H9 (cell line): ENCODE results near the gene PHYH. TPM values are rescaled to one million over a fixed set of nuclear protein-coding genes. Genes with fewer than 3 reads are reported as not detected.

Source experiments
- DNase-seq: peaks from one replicate; pipeline ENCODE4 v3.0.0-alpha.2; 2017
- H2AFZ ChIP-seq: one replicate; pipeline ENCODE4 v1.6.1; 2013; ENCODE audit warnings: mild to moderate bottlenecking, low read length, control low read depth, moderate library complexity
- H2AK5ac ChIP-seq: 2 replicates; pipeline ENCODE4 v1.6.1; 2013; ENCODE audit warnings: low read length, control low read depth, mixed read lengths; ENCODE audit not compliant: insufficient read length
- H2BK120ac ChIP-seq: one replicate; pipeline ENCODE4 v1.6.1; 2013; ENCODE audit warnings: low read depth, mild to moderate bottlenecking, low read length, control low read depth, inconsistent platforms; ENCODE audit not compliant: poor library complexity, severe bottlenecking
- H2BK12ac ChIP-seq: 2 replicates; pipeline ENCODE4 v1.6.1; 2013; ENCODE audit warnings: low read length, control low read depth, mixed read lengths, low read depth; ENCODE audit not compliant: insufficient read length
- H2BK15ac ChIP-seq: 2 replicates; pipeline ENCODE4 v1.6.1; 2013; ENCODE audit warnings: low read depth, low read length, control low read depth
- H2BK20ac ChIP-seq: one replicate; pipeline ENCODE4 v1.6.1; 2013; ENCODE audit warnings: low read depth, mild to moderate bottlenecking, low read length, control low read depth, inconsistent platforms; ENCODE audit not compliant: poor library complexity, severe bottlenecking
- H2BK5ac ChIP-seq: 2 replicates; pipeline ENCODE4 v1.6.1; 2013; ENCODE audit warnings: low read length, control low read depth, mixed read lengths; ENCODE audit not compliant: insufficient read length
- H3K14ac ChIP-seq: 2 replicates; pipeline ENCODE4 v1.6.1; 2013; ENCODE audit warnings: low read length, control low read depth; ENCODE audit not compliant: insufficient read depth
- H3K18ac ChIP-seq: 2 replicates; pipeline ENCODE4 v1.6.1; 2013; ENCODE audit warnings: low read depth, mild to moderate bottlenecking, mixed read lengths, low read length, control low read depth; ENCODE audit not compliant: insufficient read length
- H3K23ac ChIP-seq: 2 replicates; pipeline ENCODE4 v1.6.1; 2013; ENCODE audit warnings: low read length, control low read depth, mixed read lengths, low read depth; ENCODE audit not compliant: insufficient read length
- H3K23me2 ChIP-seq: 2 replicates; pipeline ENCODE4 v1.6.1; 2013; ENCODE audit warnings: low read depth, mild to moderate bottlenecking, mixed read lengths, low read length, control low read depth; ENCODE audit not compliant: insufficient read length, poor library complexity, severe bottlenecking
- H3K27ac ChIP-seq: 2 replicates; pipeline ENCODE4 v1.5.1; 2013; ENCODE audit warnings: low read length, control low read depth, mixed read lengths, low read depth; ENCODE audit not compliant: insufficient read length
- H3K27me3 ChIP-seq: 2 replicates; pipeline ENCODE4 v1.6.1; 2013; ENCODE audit warnings: low read length, control low read depth, inconsistent platforms; ENCODE audit not compliant: insufficient read depth
- H3K4ac ChIP-seq: 2 replicates; pipeline ENCODE4 v1.6.1; 2013; ENCODE audit warnings: low read depth, mild to moderate bottlenecking, control low read depth, inconsistent platforms, low read length, moderate library complexity
- H3K4me1 ChIP-seq: 2 replicates; pipeline ENCODE4 v1.6.1; 2013; ENCODE audit warnings: low read length, control low read depth, inconsistent platforms; ENCODE audit not compliant: insufficient read depth
- H3K4me2 ChIP-seq: 2 replicates; pipeline ENCODE4 v1.6.1; 2013; ENCODE audit warnings: low read length, control low read depth, mixed read lengths; ENCODE audit not compliant: insufficient read length, insufficient read depth
- H3K56ac ChIP-seq: 2 replicates; pipeline ENCODE4 v1.6.1; 2013; ENCODE audit warnings: low read depth, mild to moderate bottlenecking, mixed read lengths, low read length, control low read depth; ENCODE audit not compliant: insufficient read length
- H3K79me1 ChIP-seq: 2 replicates; pipeline ENCODE4 v1.6.1; 2013; ENCODE audit warnings: low read depth, mild to moderate bottlenecking, moderate library complexity, low read length, control low read depth, inconsistent platforms; ENCODE audit not compliant: insufficient read depth, poor library complexity, severe bottlenecking
- H3K79me2 ChIP-seq: 2 replicates; pipeline ENCODE4 v1.6.1; 2013; ENCODE audit warnings: low read length, control low read depth, inconsistent platforms; ENCODE audit not compliant: insufficient read depth
- H3K9ac ChIP-seq: 2 replicates; pipeline ENCODE4 v1.6.1; 2013; ENCODE audit warnings: low read length, control low read depth, mixed read lengths; ENCODE audit not compliant: insufficient read length; ENCODE audit errors: extremely low read depth
- H3K9me3 ChIP-seq: one replicate; pipeline ENCODE4 v1.6.1; 2013; ENCODE audit warnings: low read depth, low read length, inconsistent platforms; ENCODE audit not compliant: control insufficient read depth
- H3T11ph ChIP-seq: one replicate; pipeline ENCODE4 v1.6.1; 2013; ENCODE audit warnings: mild to moderate bottlenecking, low read length, control low read depth, inconsistent platforms
- H4K20me1 ChIP-seq: one replicate; pipeline ENCODE4 v1.6.1; 2013; ENCODE audit not compliant: control insufficient read depth, insufficient read length, insufficient read depth
- H4K5ac ChIP-seq: 2 replicates; pipeline ENCODE4 v1.6.1; 2013; ENCODE audit warnings: low read depth, mild to moderate bottlenecking, mixed read lengths, low read length, control low read depth; ENCODE audit not compliant: insufficient read length
- H4K8ac ChIP-seq: replicated peaks from 2 replicates; pipeline ENCODE4 v1.6.1; 2013; ENCODE audit warnings: low read length, control low read depth, mixed read lengths, low read depth; ENCODE audit not compliant: insufficient read length
- H4K91ac ChIP-seq: 2 replicates; pipeline ENCODE4 v1.6.1; 2013; ENCODE audit warnings: low read depth, mild to moderate bottlenecking, moderate library complexity, mixed read lengths, low read length, control low read depth; ENCODE audit not compliant: insufficient read length
- H3K27ac Mint-ChIP-seq, 3 experiments: 2 replicates in 2 of 3; 3 replicates in 1 of 3; pipeline ENCODE4 v1.8.0; 2020 to 2021; ENCODE audit warnings: mixed read lengths in 3 of 3, mild to moderate bottlenecking in 1 of 3, moderate library complexity in 1 of 3
- H3K27me3 Mint-ChIP-seq: 2 replicates; pipeline ENCODE4 v1.8.0; 2021; ENCODE audit warnings: low read depth, mild to moderate bottlenecking, moderate library complexity, mixed read lengths
- H3K36me3 Mint-ChIP-seq, 3 experiments: 2 replicates in 2 of 3; 3 replicates in 1 of 3; pipeline ENCODE4 v1.8.0; 2020 to 2021; ENCODE audit warnings: low read depth in 3 of 3, mixed read lengths in 3 of 3; ENCODE audit not compliant: insufficient read depth in 1 of 3
- H3K4me1 Mint-ChIP-seq, 2 experiments: 2 replicates each; pipeline ENCODE4 v1.8.0; 2020; ENCODE audit warnings: mixed read lengths in 2 of 2
- H3K4me3 Mint-ChIP-seq, 2 experiments: 2 replicates in 1 of 2; 3 replicates in 1 of 2; pipeline ENCODE4 v1.8.0; 2020 to 2021; ENCODE audit warnings: mild to moderate bottlenecking in 2 of 2, mixed read lengths in 2 of 2, moderate library complexity in 1 of 2
- H3K9me3 Mint-ChIP-seq, 2 experiments: 2 replicates in 1 of 2; 3 replicates in 1 of 2; pipeline ENCODE4 v1.8.0; 2020; ENCODE audit warnings: mild to moderate bottlenecking in 2 of 2, mixed read lengths in 2 of 2, moderate library complexity in 1 of 2
- CTCF ChIP-seq: fragments of 200-600 bp; sonication (generic); conservative IDR thresholded peaks from 3 replicates; pipeline ENCODE4 v1.8.0; 2021; ENCODE audit warnings: antibody characterized with exemption, mild to moderate bottlenecking
- WGBS: extraction: QIAGEN DNeasy Blood & Tissue Kit; methylation state at CpG from one replicate; pipeline ENCODE4 v1.1.7; 2013; ENCODE audit warnings: missing lambda C conversion rate, low lambda C conversion rate, mixed read lengths; ENCODE audit not compliant: insufficient read length; ENCODE audit errors: extremely low coverage; 5-methylcytosine and 5-hydroxymethylcytosine counted together
- total RNA-seq: library from RNA; stranded (reverse); gene quantifications from 2 replicates; pipeline ENCODE4 v1.2.1, GENCODE V29; 2021

PHYH gene
- total RNA-seq, 1 experiment from 2014 or later = 21.5 TPM

DNA sequence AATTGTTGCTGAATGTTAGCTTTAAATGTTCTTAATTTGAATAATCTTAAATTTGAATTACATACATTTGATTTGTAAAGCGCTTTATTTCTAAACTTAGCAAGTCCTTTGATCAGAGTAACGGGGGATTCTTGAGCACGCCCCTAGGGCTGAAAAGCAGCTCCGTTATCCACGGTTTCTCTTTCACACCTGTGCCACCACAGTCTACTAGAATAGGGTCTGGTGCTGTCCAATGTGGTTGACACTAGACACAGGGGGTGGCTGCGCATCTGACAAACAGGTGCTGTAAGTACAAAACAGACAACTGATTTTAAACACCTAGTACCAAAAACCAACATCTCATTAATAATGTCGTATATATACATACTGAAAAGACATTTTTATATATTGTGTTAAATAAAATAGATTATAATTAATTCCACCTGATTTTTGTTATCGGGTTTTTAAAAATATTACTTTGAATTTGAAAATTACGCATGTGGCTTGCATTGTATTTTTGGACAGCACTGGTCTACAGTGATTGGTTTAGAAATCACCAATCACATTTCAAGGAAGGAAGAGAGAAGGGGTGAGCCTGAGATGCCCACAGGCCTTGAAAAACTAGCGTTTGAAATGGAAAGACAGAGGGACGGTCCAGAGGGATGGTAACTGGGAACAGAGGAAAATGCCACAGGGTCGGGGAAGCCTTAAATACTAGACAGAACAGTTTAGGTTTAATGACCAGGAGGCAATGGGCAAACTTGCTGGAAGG lies 40.9 kb upstream of the PHYH start:
- Mint-ChIP-seq H3K36me3 (peaks cover 64 to 90% (median 68%) of the 10 kb centered on the region in 3 experiments), H3K27ac (peak overlapping the region in 2 of 3 experiments; percentile 5 to 20; a peak in 1 of 7 replicates), H3K4me1 (peaks cover 50 to 62% of the 10 kb centered on the region in 2 experiments), H3K27me3 (no peaks in the 10 kb centered on the region), H3K9me3 (no peaks in the 10 kb centered on the region), H3K4me3 (peak overlapping the region in 1 of 2 experiments; percentile 27; a peak in 1 of 5 replicates)
- H3K27ac ChIP-seq = no peak overlapping the region
- no peak overlapping the region for H3K9ac ChIP-seq
- H3K18ac ChIP-seq = no peak overlapping the region
- H3T11ph ChIP-seq = no peak overlapping the region
- H3K79me2 ChIP-seq = peaks cover 81% of the 10 kb centered on the region
- H4K5ac ChIP-seq = no peak overlapping the region
- no peaks in the 10 kb centered on the region for H3K27me3 ChIP-seq
- H2AFZ ChIP-seq = no peak overlapping the region
- no peak overlapping the region for H3K4ac ChIP-seq
- no peak overlapping the region for H3K14ac ChIP-seq
- H2BK12ac ChIP-seq = no peak overlapping the region
- H2AK5ac ChIP-seq = no peak overlapping the region
- H2BK5ac ChIP-seq = no peak overlapping the region
- H3K79me1 ChIP-seq = peaks cover 8% of the 10 kb centered on the region
- H4K8ac ChIP-seq = no peak overlapping the region
- H3K56ac ChIP-seq = no peak overlapping the region
- H3K4me2 ChIP-seq = no peak overlapping the region
- H3K23me2 ChIP-seq = no peaks in the 10 kb centered on the region
- H4K20me1 ChIP-seq = no peaks in the 10 kb centered on the region
- H4K91ac ChIP-seq = no peak overlapping the region
- no peak for TF ChIP-seq CTCF
- no peak overlapping the region for H2BK20ac ChIP-seq
- H2BK15ac ChIP-seq = no peak overlapping the region
- no peak overlapping the region for H3K23ac ChIP-seq
- H3K9me3 ChIP-seq = no peaks in the 10 kb centered on the region
- H2BK120ac ChIP-seq = no peak overlapping the region
- whole genome bisulfite sequencing = no CpG with 5 or more reads among the region's 12 CpGs
- no peak for DNase-seq
- H3K4me1 ChIP-seq = peaks cover 10% of the 10 kb centered on the region
